IMR-90 (cell line): ENCODE results near the gene PADI6.
A peak's percentile ranks its signal among the peaks of the same experiment; 100 is the strongest.

Experiments
- CEBPB ChIP-seq: IDR thresholded peaks from 2 replicates; pipeline ENCODE4 v1.6.1; 2012; ENCODE audit warnings: low read depth, low read length, improper control_type of control experiment
- CTCF ChIP-seq: conservative IDR thresholded peaks from 2 replicates; pipeline ENCODE4 v1.5.1; 2012; ENCODE audit warnings: mild to moderate bottlenecking, low read depth, low read length, improper control_type of control experiment
- FOS ChIP-seq: fragments of 150-350 bp; IDR thresholded peaks from 2 replicates; pipeline ENCODE4 v1.6.1; 2016; ENCODE audit warnings: low read depth, low read length
- MAZ ChIP-seq: IDR thresholded peaks from 2 replicates; pipeline ENCODE4 v1.6.1; 2012; ENCODE audit warnings: low read depth, mild to moderate bottlenecking, low read length, improper control_type of control experiment, moderate library complexity, borderline replicate concordance
- MXI1 ChIP-seq: IDR thresholded peaks from 2 replicates; pipeline ENCODE4 v1.6.1; 2012; ENCODE audit warnings: low read depth, mild to moderate bottlenecking, low read length, moderate library complexity, borderline replicate concordance
- POLR2A ChIP-seq: IDR thresholded peaks from 2 replicates; pipeline ENCODE4 v1.6.1; 2012; ENCODE audit warnings: mild to moderate bottlenecking, low read depth, low read length
- RAD21 ChIP-seq: IDR thresholded peaks from 2 replicates; pipeline ENCODE4 v1.6.1; 2012; ENCODE audit warnings: low read length, improper control_type of control experiment
- RFX5 ChIP-seq: IDR thresholded peaks from 2 replicates; pipeline ENCODE4 v1.8.0; 2012; ENCODE audit warnings: low read depth, mild to moderate bottlenecking, low read length, moderate library complexity

- no peak for TF ChIP-seq CTCF
- TF ChIP-seq RFX5: no peak
- no peak for TF ChIP-seq RAD21
- TF ChIP-seq MAZ: no peak
- TF ChIP-seq FOS: no peak
- TF ChIP-seq CEBPB: peak; percentile 95
- TF ChIP-seq MXI1: no peak
- TF ChIP-seq POLR2A: no peak
Measured at GRCh38 chr1:17441265-17441992, 69.4 kb downstream of the PADI6 start.
